Skeletal muscle cell (primary cell): ENCODE measurements around the gene PIGR.
"Not testable (repeated sequence)": the region's sequence is repeated elsewhere in the genome, so short reads cannot be mapped to it uniquely, and the experiment has no call there.

Experiments
- DNase-seq: peaks from one replicate; pipeline ENCODE4 v3.0.0-alpha.2; 2010; ENCODE audit warnings: low read depth
- H3K4me3 ChIP-seq: 2 replicates; pipeline ENCODE4 v1.5.1; 2011; ENCODE audit warnings: low read depth, mild to moderate bottlenecking, control low read depth, low read length, moderate library complexity

PIGR gene

DNA sequence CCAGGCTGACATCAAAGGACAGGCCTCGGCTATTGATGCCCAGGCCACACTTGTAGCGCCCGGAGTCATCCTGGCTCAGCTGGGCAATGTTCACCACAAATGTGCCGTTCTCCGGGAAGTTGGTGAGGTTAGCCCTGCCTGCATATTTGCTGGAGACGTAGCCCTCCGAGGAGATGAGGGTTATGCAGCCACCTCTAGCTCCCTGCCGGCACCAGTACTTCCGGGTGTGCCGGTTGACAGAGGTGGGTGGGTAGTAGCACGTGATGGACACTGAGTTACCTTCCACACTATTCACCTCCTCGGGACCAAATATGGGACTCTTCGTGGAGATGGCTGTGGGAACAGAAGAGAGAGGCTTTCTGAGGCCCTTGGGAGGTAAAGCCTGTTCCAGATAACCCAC, 7.1 kb downstream of the PIGR start:
- DNase-seq, result no peak
- no peak overlapping the region for H3K4me3 ChIP-seq

DNA sequence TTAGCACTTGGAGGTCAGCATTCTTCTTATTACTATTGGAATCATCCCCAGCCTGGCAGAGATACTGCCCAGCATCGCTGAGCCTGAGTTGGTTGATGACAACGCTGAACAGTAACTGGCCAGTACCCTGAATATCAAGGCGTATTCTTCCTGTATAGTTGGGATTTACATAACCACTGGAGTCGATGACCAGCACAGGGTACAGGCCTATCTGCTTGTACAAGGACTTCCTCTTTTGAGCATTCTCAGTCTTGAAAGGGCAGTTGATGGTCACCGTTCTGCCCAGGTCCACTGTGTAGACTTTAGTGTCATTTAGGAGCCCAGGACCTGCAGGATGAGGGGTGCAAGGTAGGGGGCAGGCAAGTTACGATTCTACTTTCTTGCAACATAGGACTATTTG, 8.8 kb downstream of the PIGR start:
- no peak for DNase-seq
- H3K4me3 ChIP-seq, result no peak overlapping the region

DNA sequence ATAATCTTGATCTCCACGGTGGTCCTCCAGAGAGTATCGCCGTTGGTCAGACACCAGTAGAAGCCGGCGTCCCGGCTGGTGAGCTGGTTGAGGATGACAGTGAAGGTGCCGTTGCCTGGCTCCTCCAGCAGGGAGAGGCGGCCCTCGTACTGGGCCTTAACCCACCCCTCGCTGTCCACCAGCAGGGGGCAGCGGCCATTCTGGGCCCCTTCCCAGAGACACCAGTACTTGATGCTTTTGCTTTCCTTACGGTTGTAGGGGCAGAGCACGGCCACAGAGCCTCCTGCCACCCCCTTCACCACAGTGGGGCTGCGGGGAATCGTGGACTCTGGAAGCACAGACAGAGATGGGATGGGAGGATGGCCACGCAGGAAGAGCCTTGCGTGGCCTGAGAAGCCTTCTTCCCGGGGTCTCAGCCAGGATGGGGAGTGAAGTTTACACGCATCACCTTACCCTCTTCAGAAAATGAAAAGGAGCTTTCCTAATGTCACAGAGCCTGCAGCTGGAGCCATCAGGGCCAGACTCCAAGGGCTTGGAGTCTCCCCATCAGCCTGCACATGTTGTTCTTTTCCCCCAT, 10.7 kb downstream of the PIGR start:
- no peak for DNase-seq

DNA sequence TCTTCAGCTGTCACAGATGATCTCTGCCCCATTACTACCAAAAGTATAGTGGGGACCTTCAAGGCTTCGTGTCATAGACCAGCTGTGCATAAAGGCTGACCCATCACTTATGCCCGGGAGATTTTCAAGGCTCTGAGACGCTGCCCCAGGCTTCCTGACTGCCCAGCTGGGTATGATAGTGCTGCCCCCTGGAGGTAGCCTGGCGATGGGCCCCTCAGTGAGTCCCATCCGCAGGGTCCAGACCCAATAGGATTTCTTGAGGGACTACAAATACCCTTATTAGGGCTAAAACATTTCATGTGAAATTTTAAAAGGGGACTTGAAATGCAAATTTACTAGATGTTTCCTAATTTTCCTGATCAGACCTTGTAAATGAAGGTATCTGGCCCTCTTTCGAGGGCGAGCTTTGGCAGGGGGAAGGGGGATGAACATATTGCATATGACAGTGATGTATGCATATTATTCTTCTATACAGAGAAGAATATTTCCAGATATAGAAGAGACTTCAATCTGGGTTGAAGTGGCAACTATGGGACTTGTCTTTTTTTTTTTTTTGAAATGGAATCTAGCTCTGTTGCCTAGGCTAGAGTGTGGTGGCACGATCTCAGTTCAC, 12.8 kb downstream of the PIGR start:
- DNase-seq, result no peak
- no peak overlapping the region for H3K4me3 ChIP-seq

More for the DNA sequence above, 10.7 kb downstream of the PIGR start:
- H3K4me3 ChIP-seq, result no peak overlapping the region

DNA sequence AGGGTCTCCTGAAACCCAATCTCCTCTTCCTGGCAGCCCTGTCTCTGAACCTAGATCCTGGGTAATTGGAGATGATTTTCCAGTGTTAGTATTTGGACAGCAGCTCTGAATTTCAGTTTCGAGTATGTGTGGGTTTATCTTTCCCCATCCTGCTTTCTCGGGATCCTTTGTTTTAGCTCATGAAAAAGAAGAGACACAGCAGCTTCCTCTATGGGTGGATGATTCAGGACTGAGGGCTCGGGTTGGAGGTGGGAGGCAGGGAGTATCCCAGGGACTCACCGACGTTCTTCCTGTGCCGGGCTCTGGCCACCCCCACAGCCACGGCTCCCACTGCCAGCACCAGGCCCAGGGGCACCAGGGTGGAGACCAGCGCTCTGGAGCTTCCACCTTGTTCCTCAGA, 14.1 kb downstream of the PIGR start:
- DNase-seq, result no peak

DNA sequence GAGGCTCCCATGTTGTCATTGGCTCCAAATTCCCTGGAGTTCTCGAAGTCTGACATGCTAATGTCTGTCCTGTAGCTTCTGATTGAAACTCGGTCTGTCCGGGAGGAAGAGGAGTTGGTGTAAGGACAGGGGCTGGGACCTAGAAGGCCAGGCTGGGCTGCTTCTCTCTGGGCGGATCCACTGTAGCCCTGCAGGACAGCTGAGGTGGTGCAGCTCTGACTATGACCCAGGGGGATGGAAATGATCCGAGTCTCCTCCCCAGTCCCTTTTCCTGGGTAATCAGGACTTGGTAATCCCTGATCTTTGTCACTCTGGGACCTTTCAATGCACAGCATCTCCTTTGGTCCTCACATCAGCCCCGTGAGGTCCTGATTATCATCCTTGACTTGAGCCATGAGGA, 14.6 kb downstream of the PIGR start:
- H3K4me3 ChIP-seq, result no peak overlapping the region
- no peak for DNase-seq

More for the DNA sequence above, 14.1 kb downstream of the PIGR start:
- no peak overlapping the region for H3K4me3 ChIP-seq

DNA sequence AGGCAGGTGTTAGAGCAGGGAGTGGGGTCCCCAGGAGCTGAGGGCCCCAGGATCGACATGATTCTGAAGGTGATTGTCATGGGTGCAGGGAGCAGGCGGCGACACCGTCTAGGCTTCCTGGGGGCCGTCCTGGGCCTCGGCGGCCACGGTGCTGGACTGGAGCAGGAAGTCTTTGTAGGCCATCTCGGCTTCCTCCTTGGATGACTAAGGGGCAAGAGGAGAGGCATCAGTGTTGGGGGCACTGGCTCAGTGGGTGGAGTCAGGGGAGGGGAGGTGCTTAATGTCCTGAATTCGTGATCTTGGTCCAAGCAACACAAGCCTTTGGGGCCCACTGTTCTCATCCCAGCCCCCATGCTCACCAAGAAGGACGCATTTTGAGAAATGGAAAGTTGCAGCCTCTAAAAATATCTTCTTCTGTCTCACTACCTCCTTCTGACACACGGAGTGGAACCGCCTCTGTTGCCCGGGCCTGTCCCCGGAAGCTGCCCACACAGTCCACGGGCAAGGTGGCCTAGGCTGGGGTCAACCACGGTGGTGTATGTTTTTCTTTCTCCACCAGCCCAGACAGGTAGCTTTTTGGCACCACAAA, 16.0 kb downstream of the PIGR start:
- no peak overlapping the region for H3K4me3 ChIP-seq
- no peak for DNase-seq

DNA sequence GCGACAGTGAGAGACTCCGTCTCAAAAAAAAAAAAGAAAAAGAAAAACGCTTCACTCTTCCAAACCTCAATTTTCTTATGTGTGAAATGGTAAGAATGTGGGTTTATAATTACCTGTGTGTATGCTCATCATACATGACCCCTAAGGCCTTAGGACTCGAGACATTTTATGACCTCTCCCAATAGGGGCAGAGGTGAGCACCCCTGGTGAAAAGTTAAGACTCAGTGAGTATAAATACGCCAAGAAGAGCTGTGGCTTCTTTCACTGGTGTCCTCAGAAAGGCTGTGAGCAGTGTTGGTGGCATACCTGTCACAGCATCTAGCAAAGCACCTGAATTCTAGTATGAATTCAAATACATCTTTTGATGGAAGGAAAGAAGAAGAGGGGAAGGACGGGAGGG, 16.7 kb downstream of the PIGR start:
- no peak overlapping the region for H3K4me3 ChIP-seq
- DNase-seq, result no peak

DNA sequence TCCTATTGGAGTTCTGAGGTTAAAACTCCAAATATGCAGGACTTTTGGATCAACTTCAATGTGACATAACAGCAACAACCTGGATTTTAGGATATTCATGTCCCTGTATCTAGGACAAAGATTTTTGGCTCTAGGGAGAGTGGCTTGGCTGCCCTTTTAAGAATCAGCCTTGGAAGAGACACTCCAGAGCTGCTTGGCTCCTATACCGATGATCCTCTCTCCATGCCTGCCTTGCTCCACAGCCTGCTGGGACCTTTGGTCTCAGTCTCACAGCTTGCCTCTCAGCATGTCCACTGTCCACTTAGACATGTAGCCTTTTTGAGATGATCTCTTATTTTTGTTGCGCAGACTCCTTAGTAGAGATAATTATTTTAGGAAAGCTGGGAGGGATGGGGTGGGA, 20.0 kb downstream of the PIGR start:
- no peak for DNase-seq
- H3K4me3 ChIP-seq, result no peak overlapping the region

DNA sequence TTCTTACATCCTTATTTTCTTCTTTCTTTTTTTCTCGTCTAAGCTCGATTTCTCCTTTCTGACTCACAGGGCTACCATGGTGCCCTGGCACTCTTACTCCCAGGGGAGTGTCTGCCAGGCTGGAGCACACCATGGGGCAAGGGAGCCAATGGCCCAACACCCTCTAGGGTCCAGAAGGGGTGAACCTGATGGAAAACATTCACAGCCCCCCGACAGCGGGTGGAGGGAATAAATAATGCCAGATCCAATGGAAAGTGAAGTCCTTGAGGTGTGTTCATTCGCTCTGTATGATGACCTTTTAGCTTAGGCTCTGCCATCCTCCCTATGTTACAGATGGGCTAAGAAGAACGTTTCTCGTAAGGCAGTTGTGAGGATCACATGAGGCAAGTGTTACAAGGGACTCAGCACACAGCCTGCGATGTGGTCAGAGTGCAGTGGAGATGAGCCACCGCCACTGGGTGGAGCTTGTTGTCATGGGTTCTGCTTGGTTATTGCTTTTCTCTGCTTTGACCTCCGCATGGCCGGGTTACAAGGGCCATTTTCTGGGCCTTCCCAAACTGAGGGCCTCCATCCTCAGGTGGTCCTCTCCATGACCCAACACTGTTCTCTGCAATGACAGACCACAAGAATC, 21.0 kb downstream of the PIGR start:
- DNase-seq, result no peak
- no peak overlapping the region for H3K4me3 ChIP-seq

DNA sequence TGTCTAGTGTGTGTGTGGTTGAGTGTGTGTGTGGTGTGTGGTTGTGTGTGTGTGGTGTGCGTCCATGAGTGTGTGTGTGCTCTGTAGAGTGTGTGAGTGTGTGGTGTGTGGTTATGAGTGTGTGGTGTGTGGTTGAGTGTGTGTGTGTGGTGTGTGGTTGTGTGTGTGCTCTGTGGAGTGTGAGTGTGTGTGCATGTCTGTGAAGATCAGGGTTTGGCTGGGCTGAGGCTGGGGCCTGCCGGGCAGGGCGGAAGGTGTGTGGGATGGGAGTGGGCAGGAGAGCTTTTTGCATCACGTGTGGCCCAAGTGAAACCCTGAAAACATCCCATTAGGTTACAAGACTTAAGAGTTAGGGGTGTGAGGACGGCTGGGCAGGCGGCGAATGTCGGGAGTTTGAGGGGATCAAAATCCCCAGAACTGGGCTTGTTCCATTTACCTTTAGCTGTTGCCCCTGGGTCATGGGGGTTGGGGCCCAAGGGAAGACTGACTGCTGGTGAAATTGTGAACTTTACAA, 21.6 kb downstream of the PIGR start:
- H3K4me3 ChIP-seq, result no peak overlapping the region
- DNase-seq, result no peak

DNA sequence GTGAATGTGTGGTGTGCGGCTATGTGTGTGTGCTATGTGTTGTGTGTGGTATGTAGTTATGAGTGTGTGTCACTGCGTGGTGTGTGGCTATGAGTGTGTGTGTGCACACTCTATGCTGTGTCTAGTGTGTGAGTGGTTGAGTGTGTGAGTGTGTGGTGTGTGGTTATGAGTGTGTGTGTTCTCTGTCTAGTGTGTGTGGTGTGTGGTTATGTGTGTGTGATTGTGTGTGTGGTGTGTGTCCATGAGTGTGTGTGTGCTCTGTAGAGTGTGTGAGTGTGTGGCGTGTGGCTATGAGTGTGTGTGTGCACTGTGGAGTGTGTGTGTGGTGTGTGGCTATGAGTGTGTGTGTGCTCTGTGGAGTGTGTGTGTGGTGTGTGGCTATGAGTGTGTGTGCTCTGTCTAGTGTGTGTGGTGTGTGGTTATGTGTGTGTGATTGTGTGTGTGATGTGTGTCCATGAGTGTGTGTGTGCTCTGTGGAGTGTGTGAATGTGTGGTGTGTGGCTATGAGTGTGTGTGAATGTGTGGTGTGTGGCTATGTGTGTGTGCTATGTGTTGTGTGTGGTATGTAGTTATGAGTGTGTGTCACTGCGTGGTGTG, 22.2 kb downstream of the PIGR start:
- H3K4me3 ChIP-seq, DNase-seq: not testable (repeated sequence)

DNA sequence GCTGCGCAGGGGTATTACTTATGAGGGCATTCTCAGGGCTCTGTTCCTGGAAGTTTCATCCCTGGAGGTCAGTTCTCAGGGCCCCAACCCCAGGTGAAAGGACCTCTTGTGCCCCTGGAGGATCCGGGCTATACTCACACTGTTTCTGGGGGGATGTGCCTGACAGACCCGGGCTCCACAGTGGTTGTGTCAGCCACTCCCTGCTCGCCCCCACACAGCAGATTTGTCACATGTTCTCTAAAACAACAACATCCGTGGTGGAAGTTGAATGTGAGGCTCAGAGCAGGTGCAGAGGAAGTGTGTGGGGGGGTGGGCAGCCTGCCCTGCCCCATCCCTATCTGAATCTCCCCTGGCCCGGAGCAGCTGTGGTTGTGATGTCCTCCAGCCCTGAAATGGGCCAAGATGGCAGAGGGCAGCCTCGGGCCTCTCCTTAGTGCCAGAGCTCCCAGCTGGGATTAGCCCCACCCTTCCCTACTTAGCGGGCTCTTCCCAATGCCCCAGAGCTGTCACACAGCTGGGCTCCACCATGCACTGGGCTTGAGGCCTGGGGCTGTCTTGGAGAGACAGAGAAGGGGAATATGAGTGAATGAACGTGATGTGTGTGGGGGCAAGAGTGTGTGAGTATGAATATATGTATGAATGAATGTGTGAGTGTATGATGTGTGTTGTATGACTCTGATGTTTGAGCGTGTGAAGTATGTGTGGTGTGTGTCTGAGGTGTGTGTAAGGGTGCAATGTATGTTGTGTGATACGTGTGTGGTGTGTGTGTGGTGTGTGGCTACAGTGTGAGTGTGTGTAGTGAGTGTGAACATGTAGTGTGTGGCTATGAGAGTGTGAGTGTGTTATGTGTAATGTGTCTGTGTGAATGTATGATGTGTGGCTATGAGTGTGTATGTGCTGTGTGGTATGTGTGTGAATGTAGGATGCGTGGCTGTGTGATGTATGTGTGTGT, 23.0 kb downstream of the PIGR start:
- no peak for DNase-seq
- H3K4me3 ChIP-seq, result no peak overlapping the region

DNA sequence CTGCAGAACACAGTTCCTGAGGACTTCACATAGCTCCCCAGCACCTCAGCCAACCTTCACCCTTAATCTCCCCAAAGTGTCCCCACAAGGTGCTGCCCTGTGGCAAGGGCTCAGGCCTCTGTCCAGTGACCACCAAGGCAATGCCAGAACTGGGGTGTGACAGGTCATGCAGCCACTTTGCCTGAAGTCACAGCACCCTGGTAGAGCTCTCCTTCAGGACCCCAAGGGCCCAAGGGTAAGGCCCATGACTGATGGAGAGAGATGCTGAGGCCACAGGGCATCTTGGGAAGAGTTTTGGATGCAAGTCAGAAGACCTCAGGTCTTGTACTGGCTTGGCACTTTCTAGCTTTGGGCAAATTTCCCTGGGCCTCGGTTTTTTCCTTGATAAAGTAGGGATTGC, 23.7 kb downstream of the PIGR start:
- H3K4me3 ChIP-seq, result no peak overlapping the region
- no peak for DNase-seq

DNA sequence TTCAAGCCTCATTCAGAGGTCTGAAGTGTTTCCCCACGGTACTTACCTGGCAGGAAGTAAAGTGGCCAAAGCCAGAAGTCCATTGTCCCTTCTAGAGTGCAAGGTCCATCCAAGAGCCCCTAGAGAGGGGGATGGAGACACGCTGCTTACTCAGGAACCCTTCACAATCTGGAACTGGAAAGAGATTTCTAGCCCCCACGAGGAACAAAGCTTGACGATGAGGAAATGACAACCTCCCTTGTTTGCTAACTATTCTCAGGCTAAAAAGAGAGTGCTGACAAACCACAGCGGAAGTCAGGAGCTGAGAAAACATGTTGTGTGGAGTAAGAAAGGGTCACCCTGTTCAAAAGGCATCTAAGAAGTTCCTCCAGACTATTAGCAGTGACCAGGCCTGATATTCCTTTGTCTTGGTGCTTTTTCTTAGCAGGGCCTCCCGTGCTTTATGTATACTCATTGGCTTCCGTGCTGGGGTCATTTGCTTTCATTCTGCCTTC, 24.4 kb downstream of the PIGR start, which contains the start of gene FCMR:
TSS of gene FCMR (minus strand) at position 170 of the 494 bp plus-strand sequence. CDS start at position 83, 87 bp downstream.
- H3K4me3 ChIP-seq, result no peak within 1 kb of the TSS
- DNase-seq, result no peak

DNA sequence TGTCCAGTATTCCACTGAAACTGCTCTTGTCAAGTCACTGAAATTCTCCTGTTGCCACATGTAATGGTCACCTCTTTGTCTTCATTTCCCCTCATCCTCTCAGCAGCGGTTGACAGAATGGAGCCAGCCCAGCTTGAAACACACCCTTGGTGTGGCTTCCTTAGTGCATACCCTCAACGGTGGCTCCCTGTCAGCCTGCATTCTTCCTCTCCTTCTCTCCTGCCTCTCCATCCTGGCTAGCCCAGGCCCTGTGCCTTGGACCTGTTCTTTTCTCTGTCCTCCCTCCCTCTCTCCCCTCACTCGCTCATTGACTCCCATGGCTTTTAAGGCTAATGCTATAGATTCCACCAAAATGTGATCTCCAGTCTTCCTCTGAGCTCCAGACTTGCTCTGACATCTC, 28.2 kb downstream of the PIGR start:
- H3K4me3 ChIP-seq, result no peak overlapping the region

DNA sequence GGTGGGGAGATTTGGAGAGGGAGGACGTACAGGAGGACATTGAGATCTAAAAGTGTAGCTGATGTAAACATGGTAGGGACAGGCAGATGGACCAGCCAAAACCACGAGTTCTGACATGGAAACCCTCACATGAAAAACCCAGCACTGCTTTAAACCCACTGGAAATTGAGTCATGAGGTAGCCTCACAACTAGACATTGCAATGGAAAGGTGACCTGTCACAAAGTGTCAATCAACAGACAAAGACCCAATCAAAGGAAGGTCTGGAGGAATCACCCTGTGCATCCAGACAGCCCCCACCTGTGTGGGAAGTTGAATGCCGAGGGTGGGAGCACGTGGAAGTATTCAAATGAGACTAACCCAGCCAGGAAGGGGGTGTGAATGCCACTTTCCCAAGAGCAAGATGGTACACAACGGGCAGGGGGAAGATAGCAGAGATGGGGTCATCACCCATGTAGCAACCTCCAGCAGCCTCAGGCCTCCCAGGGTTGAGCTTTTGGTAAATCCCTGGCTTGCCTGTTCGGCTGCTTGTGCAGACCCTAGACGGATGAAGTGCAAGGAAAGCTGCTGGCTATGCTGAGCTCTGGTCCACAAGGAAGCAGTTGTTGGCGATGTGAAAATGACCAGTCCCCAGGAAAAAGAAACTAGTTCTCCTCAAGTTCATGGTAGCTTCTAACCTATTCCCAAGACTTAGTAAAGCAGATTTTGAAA, 30.1 kb downstream of the PIGR start:
- no peak for DNase-seq
- no peak overlapping the region for H3K4me3 ChIP-seq

More for the DNA sequence above, 28.2 kb downstream of the PIGR start:
- no peak for DNase-seq

DNA sequence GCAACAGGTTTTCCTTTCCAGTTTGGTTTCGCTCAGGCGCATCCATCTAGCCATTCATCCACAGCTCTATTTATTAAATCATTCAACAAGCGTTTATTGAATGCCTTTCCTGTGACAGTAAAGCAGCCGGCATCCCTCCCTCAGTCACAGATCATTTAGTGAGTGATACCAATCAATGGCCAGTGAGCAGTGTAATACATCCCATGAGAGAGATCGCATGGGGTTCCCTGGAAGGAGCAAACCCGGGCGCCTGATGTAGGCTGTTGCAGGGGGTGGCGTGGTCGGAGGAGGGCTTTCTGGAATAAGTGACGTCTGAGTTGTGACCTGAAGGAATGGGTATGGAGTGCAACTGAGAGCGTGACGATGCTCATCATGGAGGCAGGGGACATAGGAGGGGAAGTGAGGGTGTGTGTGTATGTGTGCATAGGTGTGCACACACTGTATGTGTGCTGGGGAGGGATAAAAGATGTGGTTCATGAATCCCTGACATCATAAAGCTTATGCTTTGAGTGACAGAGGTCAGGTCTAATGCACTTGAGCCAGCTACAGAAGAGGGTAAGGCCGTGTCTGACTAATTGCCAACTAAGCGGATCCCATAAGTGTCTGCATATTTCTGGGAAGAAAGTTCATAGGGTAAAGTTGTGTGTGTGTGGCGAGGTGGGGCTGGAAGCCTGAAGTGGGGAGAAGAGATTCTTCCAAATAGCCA, 31.1 kb downstream of the PIGR start:
- DNase-seq, result no peak

More for the DNA sequence above, 31.1 kb downstream of the PIGR start:
- no peak overlapping the region for H3K4me3 ChIP-seq
